Measurements from ENCODE around the gene PDK4.

Gene PDK4

GRCh38 chr7:95534796-95535195 lies 61.5 kb downstream of the PDK4 start:
- Histone ChIP-seq H3K4me3 (replicated peaks; ENCODE audit: low read depth, low read length) (no peak overlapping the region), H3K27me3 (replicated peaks; ENCODE audit: control insufficient read depth, insufficient read depth, low read length) (no peaks in the 10 kb centered on the region), H3K36me3 (ENCODE audit: control insufficient read depth, insufficient read depth, low read length) (no peaks in the 10 kb centered on the region)
- TF ChIP-seq CTCF (IDR thresholded peaks at IDR 0.05; ENCODE audit: insufficient read depth, low read length, poor library complexity, severe bottlenecking): no peak
- no peak for DNase-seq (ENCODE audit: extremely low read depth, insufficient read length)

Measured in GM06990 (cell line).